ENCODE measurements around the gene EPS8L3. TPM values are rescaled to one million over a fixed set of nuclear protein-coding genes. Genes with fewer than 3 reads are reported as not detected.
"Not testable (repeated sequence)": the region's sequence is repeated elsewhere in the genome, so short reads cannot be mapped to it uniquely, and the experiment has no call there.

Gene EPS8L3
- total RNA-seq, 1 donor from 2014 or later: not detected

DNA sequence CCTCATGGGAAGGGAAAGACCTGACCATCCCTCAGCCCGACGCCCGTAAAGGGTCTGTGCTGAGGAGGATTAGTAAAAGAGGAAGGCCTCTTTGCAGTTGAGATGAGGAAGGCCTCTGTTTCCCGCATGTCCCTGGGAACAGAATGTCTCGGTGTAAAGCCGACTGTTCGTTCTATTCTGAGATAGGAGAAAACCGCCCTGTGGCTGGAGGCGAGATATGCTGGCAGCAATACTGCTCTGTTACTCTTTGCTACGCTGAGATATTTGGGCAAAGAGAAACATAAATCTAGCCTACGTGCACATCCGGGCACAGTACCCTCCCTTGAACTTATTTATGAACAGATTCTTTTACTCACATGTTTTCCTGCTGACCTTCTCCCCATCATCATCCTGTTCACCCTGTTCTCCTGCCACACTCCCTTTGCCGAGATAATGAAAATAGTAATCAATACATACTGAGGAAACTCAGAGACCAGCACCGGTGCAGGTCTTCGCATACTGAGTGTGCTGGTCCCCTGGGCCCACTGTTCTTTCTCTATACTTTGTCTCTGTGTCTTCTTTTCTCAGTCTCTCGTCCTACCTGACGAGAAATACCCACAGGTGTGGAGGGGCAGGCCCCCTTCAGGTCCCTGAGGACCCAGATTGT is 3.4 kb upstream of the EPS8L3 start:
- intact Hi-C loops (cut with micrococcal nuclease): not testable (repeated sequence)

DNA sequence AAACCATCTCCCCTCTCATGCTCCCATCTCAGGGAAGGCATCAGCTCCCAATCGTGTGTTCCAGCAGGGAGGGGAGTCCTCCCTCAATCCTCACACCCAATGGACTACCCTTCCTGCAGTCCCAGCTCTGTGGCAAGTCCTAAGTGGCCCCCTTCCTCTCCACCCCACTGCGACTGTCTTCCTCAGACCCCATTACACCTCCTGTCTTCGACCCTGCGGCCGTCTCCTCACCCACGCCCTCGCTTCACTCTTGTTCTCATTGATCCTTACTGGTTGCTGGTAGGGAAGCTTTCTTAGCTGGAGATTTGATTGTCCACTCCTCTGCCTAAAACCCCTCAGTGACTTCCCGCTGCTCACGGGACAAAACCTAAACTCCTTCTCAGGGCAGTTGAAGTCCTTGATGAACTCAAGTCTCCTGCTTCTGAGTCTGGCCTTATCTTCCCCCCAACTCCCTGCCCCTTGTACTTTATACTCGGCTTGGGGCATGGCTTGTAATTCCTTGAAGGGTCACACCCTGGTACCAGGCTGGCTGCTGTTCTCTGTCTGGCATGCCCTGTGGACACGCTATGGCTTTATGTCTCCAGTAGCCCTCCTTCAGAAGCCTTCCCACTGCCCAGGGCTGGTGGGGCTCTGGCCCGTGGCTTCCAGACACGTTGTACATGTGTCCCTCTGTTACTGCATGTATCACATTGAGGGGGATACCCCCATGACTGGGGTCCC is 2.3 kb upstream of the EPS8L3 start:
- intact Hi-C loops (cut with micrococcal nuclease): no loop called here

DNA sequence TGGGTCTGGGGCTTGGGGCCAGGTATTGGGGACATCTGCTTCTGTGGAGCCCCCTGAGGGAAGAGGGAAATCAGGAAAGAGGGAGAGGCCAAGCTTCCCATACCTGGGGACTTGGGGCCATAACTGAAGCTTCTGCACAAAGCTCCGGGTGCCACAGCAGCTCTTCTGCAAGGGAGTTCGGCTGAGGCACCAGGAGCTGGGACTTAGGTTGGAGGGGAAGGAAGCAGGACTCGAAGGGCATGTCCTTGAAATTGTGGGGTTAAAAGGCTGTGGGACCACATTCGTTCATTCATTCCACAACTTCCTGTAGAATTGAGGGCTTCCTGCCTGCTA is 1.7 kb upstream of the EPS8L3 start:
- intact Hi-C loops (cut with micrococcal nuclease): no loop called here

DNA sequence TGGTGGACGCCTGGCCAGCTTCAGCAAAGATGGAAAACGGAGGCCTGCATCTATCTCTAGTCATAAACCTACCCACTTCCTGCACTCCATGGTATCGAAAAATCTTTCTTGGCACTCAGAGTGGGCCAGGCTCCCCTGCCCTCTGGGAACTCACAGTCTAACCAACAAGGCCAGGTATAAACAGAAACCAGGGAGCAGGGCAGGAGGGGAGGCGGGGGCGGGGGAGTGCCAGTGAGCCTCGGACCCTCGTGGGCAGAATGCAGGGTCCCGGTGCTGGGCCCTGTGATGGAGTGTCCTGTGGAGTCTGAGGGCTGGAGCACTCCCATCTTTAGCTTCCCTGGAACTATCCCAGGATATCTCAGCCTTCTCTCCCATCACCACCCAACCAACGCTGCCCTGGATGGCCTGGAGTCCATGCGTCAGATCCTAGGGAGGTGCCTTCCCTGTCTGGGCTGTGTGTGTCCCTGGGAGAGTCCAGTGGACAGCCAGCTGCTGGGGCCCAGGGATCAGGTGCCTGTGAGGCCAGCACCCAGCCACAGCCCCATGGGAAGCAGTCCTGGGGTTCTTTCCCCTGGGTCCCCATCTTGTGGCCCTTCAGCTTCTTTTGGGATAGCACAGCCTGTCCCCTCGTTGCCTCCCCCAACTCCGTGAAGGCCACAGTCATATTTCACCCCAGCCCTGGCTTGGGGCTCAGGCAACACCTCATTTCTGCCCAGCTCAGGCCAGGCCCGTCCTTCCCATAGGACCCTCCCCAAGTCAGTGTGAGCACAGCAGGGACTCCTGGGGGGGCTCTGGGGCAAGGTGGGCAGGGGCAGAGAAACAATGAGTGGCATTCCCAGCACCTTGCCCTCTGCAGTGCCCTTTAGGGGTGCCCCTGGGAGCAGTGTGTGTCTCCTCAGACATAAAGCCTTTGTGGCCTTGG is 1.1 kb upstream of the EPS8L3 start:
- intact Hi-C loops (cut with micrococcal nuclease): no loop called here

DNA sequence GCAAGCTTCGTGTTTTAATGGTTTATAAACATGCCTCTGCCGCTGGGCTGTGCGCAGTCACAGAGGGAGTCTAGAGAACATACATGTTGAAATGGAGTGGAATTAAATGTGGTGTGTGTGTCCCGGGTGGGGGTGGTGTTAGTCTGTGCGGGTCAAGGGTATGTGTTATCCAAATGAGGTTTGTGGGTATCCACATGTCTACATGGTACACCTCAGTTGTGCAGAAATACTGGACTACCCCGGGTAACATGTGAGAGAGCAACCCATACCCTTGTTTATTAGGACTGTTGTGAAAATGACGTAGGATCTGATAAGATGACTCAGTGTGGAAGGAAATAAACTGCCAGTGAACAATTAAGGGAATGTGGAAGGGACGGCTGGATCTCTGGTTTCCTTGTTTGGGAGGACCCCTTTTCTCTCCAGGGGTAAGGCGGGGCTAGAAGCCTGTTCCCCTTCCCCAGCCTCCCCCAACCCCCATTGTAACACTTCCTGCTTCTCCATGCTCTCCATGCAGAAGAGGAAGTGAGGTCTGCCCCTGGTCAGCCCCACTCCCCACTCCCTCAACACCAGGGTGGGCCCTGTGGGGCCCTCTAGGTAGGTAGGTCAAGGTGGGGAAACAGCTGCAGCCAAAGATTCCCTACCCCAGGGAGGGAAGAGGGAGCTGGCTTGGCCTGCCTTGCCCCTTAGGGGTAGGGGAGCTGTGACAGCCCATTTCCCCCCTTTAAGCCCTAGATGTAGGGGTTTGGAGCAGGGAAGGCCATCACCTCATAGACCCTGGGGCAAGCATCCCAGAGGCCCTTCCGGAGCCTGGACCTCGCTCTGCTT is 690 bp downstream of the EPS8L3 start:
- intact Hi-C loops (cut with micrococcal nuclease): no loop called here

DNA sequence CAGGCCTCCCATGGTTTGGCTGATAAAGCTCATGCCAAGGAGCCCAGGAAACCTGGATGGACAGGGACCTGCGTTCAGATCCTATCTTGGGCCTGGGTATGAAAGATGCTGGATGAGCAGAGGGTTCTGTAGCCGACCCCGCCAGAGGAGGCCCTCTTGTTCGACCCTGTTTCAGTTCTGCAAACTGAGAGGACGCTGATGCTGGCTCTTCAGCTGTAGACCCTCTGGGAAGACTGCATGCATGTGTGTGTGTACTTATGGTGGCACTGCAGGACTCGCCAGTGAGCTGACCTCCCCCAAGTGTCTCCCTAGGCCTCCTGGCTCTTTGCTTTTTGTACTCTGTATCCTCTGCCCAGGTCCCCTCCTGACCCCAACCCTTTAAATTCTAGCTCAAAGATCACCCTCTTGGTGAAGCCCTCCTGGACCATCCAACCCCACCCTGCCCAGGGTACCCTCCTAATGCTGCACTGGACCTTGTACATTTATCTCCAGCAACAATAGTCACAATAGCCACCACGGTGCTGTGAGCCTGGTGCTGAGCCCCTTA is 1.6 kb downstream of the EPS8L3 start:
- intact Hi-C loops (cut with micrococcal nuclease): no loop called here

DNA sequence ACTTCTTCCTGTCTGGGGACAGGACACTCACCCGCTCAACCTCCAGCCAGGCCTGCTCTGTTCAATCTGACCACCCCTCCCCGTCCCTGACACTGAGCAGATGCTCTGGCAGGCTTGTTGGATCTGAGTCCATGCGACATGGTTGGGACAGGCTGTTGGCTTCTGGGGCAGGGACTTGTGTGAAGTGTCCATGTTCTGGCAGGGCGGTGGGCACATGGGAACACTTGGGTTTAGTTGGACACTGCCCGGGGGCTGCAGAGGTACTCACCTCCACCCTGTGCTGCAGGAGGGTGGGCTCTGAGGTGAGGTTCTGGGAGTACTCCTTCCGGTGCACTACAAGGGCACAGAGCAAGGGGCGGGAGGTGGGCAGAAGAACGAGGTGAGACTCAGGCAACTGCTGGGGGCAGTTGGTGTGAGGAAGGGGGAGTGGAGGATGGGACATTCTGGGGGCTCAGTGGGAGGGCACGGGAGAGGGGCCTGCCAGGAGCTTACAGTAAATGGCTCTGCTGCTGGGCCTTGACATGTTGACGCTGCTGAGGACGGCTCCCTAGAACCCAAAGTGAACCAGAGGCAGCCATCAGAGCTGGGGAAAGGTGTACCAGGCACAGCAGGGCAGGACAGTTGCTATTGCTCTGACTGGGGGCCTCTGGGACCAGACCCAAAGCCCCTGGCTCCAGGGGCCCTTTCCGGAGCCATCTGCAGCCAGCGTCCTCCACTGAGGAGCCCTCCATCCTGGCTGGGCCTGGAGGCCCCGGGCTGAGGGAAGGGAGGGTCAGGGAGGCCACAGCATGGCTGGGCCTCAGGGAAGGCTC is 2.3 kb downstream of the EPS8L3 start:
- intact Hi-C loops (cut with micrococcal nuclease): no loop called here

DNA sequence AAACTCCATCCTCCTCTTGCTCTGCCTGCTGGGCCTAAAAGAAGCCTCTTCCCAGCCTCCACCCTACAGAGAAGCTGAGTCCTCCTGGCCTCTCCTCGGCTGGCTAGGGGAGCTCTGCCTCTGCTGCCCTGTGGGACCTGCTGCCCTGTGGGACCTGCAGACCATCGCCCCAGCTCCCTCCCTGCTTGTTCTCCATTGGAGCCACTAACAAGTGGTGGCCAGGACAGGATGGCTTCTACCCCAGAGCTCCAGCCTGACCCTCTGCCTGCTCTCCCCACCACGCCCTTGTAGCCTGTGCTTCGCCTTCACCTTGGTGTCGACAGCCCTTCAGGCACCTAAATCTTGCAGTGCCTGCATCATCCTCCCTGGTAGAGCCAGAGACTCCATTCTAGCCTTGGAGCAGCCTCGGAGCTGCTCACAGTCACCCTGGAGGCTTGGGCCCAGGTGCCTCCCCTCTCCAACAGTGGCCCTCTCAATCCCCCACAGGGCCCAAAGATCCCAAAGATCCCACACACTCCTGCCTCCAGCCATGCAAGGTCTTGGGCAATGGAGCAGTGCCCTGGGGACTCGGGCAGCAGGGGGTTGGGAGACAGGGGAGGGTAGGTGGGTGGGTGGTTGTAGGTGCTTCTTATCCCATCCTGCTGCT is 3.0 kb downstream of the EPS8L3 start:
- intact Hi-C loops (cut with micrococcal nuclease): no loop called here

DNA sequence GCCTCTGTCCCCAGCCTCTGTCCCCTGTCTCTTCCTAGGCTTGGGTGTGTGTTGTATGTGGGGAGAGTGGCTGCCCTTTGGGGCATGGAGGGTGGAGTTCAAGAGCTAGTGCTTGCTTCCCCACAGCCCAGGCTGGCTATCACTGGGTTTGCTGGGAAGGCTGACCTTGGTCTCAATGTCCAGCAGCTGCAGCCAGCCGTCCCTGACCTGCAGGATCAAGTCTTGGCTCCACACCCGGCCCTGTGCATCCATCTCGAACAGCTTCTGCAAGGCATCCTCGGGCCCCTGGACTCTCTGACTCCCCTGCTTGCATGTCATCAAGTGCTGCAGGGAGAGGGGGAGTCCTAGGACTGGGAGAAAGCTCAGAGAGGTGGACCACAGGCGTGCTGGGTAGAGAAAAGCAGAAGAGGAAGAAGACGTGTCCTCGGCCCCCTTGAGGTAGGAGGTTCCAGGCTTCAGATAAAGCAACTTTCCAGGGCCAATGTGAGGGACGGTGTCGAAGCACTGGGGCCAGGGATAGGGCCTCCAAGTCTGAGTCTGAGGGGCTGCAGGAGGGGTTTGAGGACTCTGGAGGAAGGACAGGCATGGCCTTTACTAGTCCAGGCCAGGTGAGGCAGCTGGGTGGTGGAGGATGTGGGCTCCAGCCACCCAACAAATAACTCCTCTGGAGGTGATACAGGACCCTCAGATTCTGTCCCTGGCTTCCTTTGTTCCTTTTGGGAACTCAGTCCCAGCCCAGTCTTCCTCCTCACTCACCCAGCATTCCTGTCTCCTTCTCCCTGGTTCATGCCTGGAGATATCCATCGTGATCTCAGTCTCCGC is 4.0 kb downstream of the EPS8L3 start:
- intact Hi-C loops (cut with micrococcal nuclease): no loop called here

DNA sequence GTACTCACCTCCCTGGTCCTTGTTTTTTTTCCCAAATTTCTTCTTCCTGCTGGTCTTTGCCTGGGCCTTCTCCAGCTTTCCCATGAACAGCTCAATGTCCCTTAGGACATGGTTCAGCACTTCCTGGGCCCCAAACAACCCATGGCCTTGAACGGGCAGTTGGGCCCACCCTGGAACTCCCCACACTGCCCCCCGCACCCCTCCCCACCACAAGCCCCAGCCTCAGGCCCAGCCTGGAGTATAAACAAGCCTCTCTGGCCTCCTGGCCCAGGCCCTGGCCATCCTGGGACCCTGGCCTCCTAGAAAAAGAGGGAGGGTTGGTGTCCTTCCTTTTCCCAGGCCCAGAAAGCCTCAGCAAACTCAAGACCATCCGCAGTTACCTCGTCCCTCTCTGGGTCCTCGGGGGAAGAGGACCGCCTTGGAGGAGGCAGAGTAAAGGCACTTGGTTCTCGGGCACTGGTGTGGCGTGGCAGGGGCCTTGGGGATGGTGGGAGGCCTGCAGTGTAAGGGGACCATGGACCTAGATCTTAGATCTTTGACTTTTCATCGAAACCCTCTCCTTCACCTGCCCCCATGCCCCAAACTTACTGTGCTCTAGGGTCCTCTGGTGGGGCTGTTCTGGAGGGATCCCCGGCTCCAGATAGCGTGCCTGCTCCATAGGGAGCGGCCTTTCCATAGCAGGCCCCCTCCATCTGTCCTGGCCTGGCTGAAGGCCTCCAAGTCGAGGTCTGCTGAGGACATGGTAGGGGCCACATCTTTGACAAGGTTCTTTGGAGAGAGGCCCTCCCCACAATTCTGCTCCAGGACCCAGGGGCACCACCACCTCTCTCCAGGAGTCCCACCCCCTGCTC is 5.6 kb downstream of the EPS8L3 start:
- intact Hi-C loops (cut with micrococcal nuclease): no loop called here

DNA sequence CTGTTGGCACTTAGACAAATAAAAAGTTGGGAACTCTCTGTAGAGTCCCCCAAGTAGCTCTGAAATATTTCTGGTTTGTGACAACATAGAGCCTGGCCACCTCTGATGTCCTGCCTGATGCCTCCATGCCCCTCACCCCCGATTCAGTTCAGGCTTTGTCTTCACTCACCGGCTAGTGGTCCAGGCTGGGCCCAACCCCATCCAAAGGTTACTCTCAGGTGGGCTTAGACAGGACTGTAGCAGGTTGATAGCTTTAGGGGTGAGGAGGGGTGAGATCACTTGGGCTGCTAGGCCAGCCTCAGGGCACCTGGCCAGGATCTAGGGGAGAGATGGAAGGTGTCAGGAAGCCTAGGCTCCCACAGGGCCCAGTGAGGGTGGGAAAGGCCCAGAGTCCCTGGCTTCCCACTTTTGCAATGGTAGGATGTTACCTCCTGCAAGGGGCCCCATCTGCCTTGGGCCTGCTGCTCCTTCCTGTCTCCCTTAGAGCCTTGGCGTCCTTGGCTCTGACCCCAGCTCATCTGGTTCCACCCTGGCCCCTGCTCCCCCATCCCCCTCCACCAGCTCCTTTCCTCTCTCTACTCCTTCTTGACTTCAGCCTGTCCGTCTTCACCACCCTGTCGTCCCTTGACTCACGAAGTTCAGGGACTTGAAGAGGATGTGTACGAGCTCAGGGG is 6.7 kb downstream of the EPS8L3 start:
- intact Hi-C loops (cut with micrococcal nuclease): no loop called here

DNA sequence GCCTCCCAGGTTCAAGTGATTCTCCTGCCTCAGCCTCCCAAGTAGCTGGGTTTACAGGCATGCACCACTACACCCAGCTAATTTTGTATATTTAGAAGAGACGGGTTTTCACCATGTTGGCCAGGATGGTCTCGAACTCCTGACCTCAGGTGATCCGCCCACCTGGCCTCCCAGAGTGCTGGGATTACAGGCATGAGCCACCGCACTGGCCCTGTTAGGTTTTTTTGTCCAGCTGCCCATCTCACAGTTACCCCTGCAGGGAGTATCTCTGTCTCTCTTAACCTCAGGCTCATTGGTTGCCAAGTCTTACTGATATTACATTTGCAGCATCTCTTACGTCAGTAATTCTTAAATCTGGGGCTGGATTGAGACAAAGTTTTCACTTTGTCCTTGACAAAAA is 7.4 kb downstream of the EPS8L3 start:
- intact Hi-C loops (cut with micrococcal nuclease): not testable (repeated sequence)

DNA sequence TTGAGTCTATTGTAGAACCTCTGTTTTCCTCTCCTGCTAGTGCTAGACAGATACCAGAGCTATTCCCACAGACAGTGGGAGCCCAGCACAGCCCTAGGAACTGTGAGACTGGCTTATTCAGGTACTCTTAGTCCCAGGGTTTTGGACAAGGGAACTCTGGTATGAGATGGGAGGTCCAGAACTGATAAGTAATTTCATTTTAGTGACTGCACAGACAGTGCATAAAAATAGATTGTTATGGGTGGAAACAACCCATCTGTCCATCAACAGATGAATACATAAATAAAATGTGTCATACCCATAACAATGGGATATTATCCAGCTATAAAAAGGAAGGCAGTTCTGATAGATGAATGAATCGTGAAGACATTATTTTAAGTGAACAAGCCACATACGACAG is 9.0 kb downstream of the EPS8L3 start:
- intact Hi-C loops (cut with micrococcal nuclease): no loop called here

DNA sequence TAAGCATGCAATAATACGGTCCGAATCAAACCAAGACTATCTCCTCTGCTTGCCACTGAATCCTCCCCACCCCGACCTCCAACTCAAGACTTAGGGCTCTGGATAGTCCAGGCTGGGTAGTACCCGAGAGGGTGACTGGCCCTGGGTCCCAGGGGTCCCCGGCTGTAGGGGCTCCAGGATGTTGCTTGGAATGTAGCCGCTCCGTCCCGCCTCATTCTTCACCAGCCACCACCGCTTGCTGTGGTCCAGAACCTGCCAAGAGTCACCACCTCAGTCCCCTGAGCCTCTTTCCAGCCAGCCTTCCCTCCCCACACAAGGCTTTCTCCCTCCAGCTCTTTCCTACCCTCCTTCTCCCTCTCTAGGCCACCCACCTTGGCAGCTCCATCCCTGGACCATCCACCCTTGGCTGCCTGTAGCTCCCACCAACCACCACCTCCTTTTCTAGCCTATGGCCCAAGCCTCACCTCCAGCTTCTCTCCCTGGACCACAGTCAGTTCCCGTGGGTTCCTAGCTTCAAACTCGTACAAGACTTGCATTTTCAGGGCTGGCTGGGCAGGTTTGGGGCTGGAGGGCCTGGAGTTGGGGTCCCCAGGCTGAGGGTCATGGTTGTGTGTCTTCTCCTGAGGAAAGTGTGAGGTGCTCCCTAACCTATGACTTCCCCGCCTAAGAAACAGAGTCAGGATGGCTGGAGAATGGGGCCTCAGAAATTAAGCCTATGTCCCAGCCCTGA is 12.0 kb downstream of the EPS8L3 start:
- intact Hi-C loops (cut with micrococcal nuclease): no loop called here

DNA sequence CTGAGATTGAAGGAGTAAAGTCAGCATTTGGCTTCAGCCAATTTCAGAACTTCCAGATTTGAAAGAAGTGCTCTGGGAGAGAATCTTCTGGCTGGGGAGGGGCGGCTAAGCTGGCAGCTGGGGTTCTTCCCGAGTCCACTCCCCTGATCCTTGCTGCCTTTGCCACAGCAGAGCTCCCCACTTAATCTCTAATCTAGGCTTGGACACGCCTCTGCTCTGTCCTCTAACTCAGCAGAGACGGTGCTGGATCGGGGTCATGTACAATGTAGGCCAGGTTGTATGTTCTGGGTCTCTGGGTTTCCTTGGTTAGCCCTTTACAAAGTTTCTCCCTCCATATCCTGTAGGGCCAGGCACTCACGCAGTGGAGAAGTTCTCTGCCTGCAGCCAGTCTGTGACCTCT is 12.8 kb downstream of the EPS8L3 start:
- intact Hi-C loops (cut with micrococcal nuclease): no loop called here

DNA sequence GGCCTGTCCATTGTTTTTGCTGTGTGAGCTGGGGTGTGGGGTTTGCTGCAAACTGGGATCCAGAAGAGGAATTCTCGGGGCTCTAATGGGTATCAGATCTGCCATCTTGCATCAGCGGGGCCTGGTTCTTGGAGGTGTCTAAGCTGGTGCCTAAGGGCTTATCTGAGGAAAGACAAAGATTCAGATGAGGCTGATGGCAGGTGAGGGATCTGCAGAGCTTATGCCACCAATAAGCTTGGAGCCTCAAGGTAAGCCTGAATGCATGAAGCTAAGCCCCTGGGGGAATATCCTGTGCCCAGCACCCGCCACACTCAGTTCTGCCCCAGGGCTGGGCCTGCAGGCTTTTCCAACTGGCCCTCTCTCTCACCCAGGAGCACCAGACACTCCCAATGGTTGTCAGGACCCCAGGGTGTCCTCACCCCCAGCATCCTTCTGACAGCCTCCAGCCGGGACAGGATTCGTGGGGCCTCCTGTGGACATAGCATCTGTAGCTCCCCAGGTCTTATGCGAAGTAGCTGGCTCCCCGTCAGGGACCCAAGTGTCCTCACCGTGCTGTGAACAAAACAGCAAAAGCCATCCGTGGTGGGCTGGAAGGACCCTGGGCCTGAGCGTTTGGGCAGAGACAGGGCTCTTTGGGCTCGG is 13.4 kb downstream of the EPS8L3 start:
- intact Hi-C loops (cut with micrococcal nuclease): no loop called here
